ENCODE data around the gene IL12A.
A peak's percentile ranks its signal among the peaks of the same experiment; 100 is the strongest.

Gene IL12A

GRCh38 chr3:160027541-160028195, 39.0 kb downstream of the IL12A start:
- no peak for DNase-seq

- DNase-seq = no peak
These were observed 47.1 kb downstream of the IL12A start for GRCh38 chr3:160035757-160036156.

GRCh38 chr3:160038862-160039562, 50.4 kb downstream of the IL12A start:
- DNase-seq = peak; percentile 63

GRCh38 chr3:160040181-160040580, 51.5 kb downstream of the IL12A start:
- DNase-seq = no peak

- DNase-seq = no peak
These were observed 52.8 kb downstream of the IL12A start for GRCh38 chr3:160041465-160041864.

- DNase-seq = no peak
These were observed 55.5 kb downstream of the IL12A start for GRCh38 chr3:160044121-160044520.

Measured in right kidney (tissue), 1 donor.